ENCODE data around the gene LRRN3. TPM values are rescaled to one million over a fixed set of nuclear protein-coding genes. Genes with fewer than 3 reads are reported as not detected.

LRRN3 gene
- total RNA-seq, 1 experiment from 2014 or later = not detected

DNA sequence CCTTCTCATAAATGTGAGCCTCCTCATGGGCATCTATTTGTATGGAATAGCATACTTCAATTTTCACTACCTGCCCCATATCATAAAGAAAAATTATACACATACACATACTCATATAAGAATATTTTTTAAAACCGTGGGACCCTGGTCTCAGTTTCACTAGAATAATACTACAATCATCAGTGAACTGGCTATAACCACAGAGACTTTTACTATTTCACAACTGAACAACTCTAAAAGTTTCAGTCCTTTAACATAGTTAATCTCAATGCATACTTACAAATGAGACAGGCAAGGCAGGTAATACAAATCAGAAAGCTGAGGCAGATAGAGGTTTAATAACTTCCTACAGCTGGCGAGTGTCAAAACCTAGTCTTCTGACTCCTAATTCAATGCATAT is 83.1 kb downstream of the LRRN3 start:
- Histone ChIP-seq H3K27ac (no peak overlapping the region), H3K9me3 (ENCODE audit: insufficient read depth, low read depth) (0 out of 2 replicates have a peak, but pooled peaks cover 2% of the 10 kb centered on the region), H4K20me1 (ENCODE audit: insufficient read depth) (no peaks in the 10 kb centered on the region), H2AFZ (no peak overlapping the region), H3K4me3 (no peak overlapping the region), H3K36me3 (ENCODE audit: low read depth) (no peaks in the 10 kb centered on the region), H3F3A (ENCODE audit: insufficient read depth, low read depth) (no peaks in the 10 kb centered on the region), H3K27me3 (ENCODE audit: insufficient read depth, low read depth) (no peaks in the 10 kb centered on the region), H3K9me2 (ENCODE audit: insufficient read depth) (no peaks in the 10 kb centered on the region), H3K4me1 (replicated peaks; ENCODE audit: insufficient read depth) (no peaks in the 10 kb centered on the region), H3K4me2 (no peak overlapping the region), H3K79me2 (ENCODE audit: low read depth) (no peaks in the 10 kb centered on the region)
- ChIA-PET POLR2A (ENCODE audit: unreplicated experiment) (no interaction called here), CTCF (no interaction called here)
- BruUV-seq (replicated peaks) = no TSS peak
- no peak for TF ChIP-seq EZH2 (IDR thresholded peaks at IDR 0.05; ENCODE audit: low read depth)
- TF ChIP-seq, protein P1, sequence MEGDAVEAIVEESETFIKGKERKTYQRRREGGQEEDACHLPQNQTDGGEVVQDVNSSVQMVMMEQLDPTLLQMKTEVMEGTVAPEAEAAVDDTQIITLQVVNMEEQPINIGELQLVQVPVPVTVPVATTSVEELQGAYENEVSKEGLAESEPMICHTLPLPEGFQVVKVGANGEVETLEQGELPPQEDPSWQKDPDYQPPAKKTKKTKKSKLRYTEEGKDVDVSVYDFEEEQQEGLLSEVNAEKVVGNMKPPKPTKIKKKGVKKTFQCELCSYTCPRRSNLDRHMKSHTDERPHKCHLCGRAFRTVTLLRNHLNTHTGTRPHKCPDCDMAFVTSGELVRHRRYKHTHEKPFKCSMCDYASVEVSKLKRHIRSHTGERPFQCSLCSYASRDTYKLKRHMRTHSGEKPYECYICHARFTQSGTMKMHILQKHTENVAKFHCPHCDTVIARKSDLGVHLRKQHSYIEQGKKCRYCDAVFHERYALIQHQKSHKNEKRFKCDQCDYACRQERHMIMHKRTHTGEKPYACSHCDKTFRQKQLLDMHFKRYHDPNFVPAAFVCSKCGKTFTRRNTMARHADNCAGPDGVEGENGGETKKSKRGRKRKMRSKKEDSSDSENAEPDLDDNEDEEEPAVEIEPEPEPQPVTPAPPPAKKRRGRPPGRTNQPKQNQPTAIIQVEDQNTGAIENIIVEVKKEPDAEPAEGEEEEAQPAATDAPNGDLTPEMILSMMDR (conservative IDR thresholded peaks at IDR 0.05) = no peak
- DNase-seq = no peak
- intact Hi-C loops (cut with micrococcal nuclease; ENCODE audit: unreplicated experiment) = no loop called here

DNA sequence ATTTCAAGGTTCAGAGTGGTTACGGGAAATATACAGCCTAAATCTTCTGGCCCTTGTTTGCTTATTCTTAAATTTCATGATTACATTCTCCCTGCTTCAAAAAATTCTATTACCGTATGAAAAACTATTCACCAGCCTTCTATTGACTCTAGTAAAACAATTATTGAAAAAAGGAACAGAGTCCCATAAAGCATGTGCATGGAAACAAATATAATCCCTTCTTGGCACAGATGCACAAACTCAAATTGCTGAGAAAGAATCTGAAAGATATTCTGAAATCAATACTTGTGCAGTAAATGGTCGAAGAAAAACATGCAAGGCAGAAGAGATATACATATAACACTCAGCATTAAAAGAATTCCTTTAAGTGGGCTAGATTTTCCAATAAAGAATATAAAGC is 83.6 kb downstream of the LRRN3 start:
- Histone ChIP-seq H4K20me1 (ENCODE audit: insufficient read depth) (no peaks in the 10 kb centered on the region), H3K4me3 (no peak overlapping the region), H3K79me2 (ENCODE audit: low read depth) (no peaks in the 10 kb centered on the region), H3K27me3 (ENCODE audit: insufficient read depth, low read depth) (no peaks in the 10 kb centered on the region), H2AFZ (no peak overlapping the region), H3K9me2 (ENCODE audit: insufficient read depth) (no peaks in the 10 kb centered on the region), H3K4me2 (no peak overlapping the region), H3K9me3 (ENCODE audit: insufficient read depth, low read depth) (0 out of 2 replicates have a peak, but pooled peaks cover 2% of the 10 kb centered on the region), H3K36me3 (ENCODE audit: low read depth) (no peaks in the 10 kb centered on the region), H3F3A (ENCODE audit: insufficient read depth, low read depth) (no peaks in the 10 kb centered on the region), H3K4me1 (replicated peaks; ENCODE audit: insufficient read depth) (no peaks in the 10 kb centered on the region), H3K27ac (no peak overlapping the region)
- intact Hi-C loops (cut with micrococcal nuclease; ENCODE audit: unreplicated experiment) = no loop called here
- no TSS peak for BruUV-seq (replicated peaks)
- POLR2A ChIA-PET (ENCODE audit: unreplicated experiment) = no interaction called here
- no peak for DNase-seq
- no peak for TF ChIP-seq EZH2 (IDR thresholded peaks at IDR 0.05; ENCODE audit: low read depth)
- TF ChIP-seq, protein P1 (conservative IDR thresholded peaks at IDR 0.05) = no peak
- CTCF ChIA-PET = no interaction called here

Measured in PC-9 (cell line).